GM19397 (cell line): Measurements from ENCODE around the gene CAPN2.

Source experiments
- ATAC-seq: cut with Tn5 transposase; IDR thresholded peaks from one replicate; pipeline ENCODE4 v1.9.1; 2021; ENCODE audit warnings: mild to moderate bottlenecking, moderate library complexity; ENCODE audit not compliant: unreplicated experiment

The CAPN2 gene

DNA sequence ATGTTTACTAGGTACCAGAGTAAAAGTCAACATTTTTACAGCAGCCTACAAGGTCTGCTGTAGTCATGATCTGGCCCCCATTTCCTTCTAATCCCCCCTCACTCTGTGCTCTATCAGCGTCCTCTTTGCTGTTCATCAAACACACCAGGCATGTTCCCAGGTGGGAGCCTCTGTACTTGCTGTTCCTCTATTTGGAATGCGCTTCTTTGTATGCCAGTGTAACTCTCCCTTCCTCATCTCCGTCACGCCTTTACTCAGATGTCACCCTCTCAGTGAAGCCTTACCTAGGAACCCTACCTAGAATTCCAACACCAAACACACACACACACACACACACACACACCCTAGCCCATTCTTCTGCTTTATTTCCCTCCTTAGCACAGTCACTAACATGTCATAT, 112.4 kb downstream of the CAPN2 start:
- ATAC-seq, result no peak
